Measurements from ENCODE around the gene PRRX2.

Gene PRRX2

DNA sequence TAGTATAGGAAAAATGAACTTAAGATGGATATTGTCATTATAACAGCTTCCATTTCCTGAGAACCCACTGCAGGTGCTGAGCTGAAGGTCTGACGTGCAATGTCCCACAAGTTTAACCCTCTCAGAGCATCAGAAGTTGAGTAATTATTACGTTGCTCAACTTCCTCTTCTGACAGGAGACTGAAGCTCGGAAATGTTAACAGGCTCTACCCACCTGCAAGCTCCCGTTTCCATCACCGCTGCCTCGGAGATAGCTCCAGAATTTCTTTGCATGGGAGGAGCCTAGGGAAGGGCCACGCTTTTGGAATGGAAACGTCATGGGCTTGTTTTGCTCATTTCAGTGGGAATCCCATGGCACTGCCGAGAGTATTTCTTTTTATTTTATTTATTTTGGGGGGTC lies 40.5 kb upstream of the PRRX2 start:
- Histone ChIP-seq H3K27ac (ENCODE audit: insufficient read depth in 1 of 2, low read depth in 1 of 2, low read length in 2 of 2, poor library complexity in 1 of 2, severe bottlenecking in 2 of 2) (peak overlapping the region in 1 of 2 experiments; percentile 79), H3K9me3 (ENCODE audit: control extremely low read depth in 1 of 5, control insufficient read depth in 4 of 5, insufficient read depth in 2 of 5, low read depth in 1 of 5, low read length in 4 of 5) (no peaks in the 10 kb centered on the region), H3K36me3 (ENCODE audit: control insufficient read depth in 4 of 4, insufficient read depth in 4 of 4, low read length in 3 of 4) (peaks cover 0 to 23% (median 4%) of the 10 kb centered on the region in 4 experiments), H3K27me3 (replicated peaks in 2 of 5; ENCODE audit: control insufficient read depth in 4 of 5, insufficient read depth in 5 of 5, low read length in 4 of 5) (peaks cover 0 to 4% (median 3%) of the 10 kb centered on the region in 5 experiments), H3K4me1 (ENCODE audit: control extremely low read depth in 1 of 4, control insufficient read depth in 4 of 4, insufficient read depth in 4 of 4, low read length in 3 of 4) (peaks cover 19 to 56% (median 46%) of the 10 kb centered on the region in 4 experiments), H3K4me3 (ENCODE audit: control insufficient read depth in 1 of 7, extremely low read depth in 1 of 7, insufficient read depth in 4 of 7, low read depth in 2 of 7, low read length in 6 of 7) (peak overlapping the region in 6 of 7 experiments; percentile 66 to 89 (median 85))
- peak; percentile 84 to 96 (median 93) for DNase-seq
- 2% methylated on average over 7 of the region's 9 CpGs for WGBS (ENCODE audit: insufficient coverage)
- POLR2A ChIA-PET, result interaction anchor here (0.9 to 1.4 kb wide), 4 partner anchors 14 to 493 kb away, joined by 3 to 10 read pairs (median 6); no protein-coding TSS in a partner anchor
- CTCF ChIA-PET, result interaction anchor here (0.7 to 7.1 kb wide), 21 partner anchors 8 to 501 kb away, joined by 3 to 76 read pairs (median 5); partner anchors contain the start of gene ASB6

DNA sequence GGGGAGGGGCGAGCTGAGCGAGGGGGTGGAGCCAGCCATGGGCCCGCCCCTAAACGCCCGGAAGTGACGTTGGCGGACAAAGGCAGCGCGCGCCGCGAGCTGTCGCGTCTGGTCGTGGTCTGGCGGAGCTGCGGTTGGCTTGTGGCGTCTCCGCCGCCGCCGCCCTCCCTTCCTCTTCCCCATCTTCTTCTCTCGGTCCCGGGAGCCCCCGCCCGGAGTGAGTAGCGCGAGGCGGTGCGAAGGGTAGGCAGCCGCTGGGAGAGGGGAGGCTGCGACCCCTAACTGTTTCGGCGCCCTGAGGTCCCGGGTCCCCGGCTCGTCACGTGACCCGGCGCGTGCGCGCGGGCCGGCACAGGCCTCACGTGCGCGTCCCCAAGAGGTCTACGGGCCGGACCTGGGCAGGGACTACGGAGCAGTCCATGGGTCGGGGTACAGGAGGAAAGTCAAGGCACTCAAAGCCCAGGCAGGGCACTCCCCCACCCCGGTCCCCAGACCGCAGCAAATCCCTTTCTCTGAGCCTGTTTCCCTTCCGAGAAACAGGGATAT lies 39.3 kb upstream of the PRRX2 start, which contains the start of gene NTMT1:
NTMT1 (plus strand) TSS at position 85 of the 546 bp plus-strand sequence. CDS start 6,541 bp downstream, outside the sequence.
- H3K36me3 ChIP-seq (ENCODE audit: control insufficient read depth in 4 of 4, insufficient read depth in 4 of 4, low read length in 3 of 4), result peaks cover 2 to 34% (median 6%) of the 10 kb centered on the region in 4 experiments
- CTCF ChIA-PET, result interaction anchor here (0.8 to 7.1 kb wide), 8 partner anchors 10 to 488 kb away, joined by 3 to 76 read pairs (median 14); no protein-coding TSS in a partner anchor
- POLR2A ChIA-PET, result interaction anchor here (0.6 to 1.0 kb wide), 7 partner anchors 10 to 1065 kb away, joined by 3 to 6 read pairs (median 4); partner anchors contain the start of gene IER5L
- peaks cover 19 to 45% (median 35%) of the 10 kb centered on the region in 4 experiments for H3K4me1 ChIP-seq (ENCODE audit: control extremely low read depth in 1 of 4, control insufficient read depth in 4 of 4, insufficient read depth in 4 of 4, low read length in 3 of 4)
- H3K9me3 ChIP-seq (ENCODE audit: control extremely low read depth in 1 of 5, control insufficient read depth in 4 of 5, insufficient read depth in 2 of 5, low read depth in 1 of 5, low read length in 4 of 5), result no peaks in the 10 kb centered on the region
- H3K27me3 ChIP-seq (replicated peaks in 2 of 5; ENCODE audit: control insufficient read depth in 4 of 5, insufficient read depth in 5 of 5, low read length in 4 of 5), result no peaks in the 10 kb centered on the region
- peak; percentile 87 to 94 (median 93) for DNase-seq
- WGBS (ENCODE audit: insufficient coverage), result 0% methylated on average over 41 of the region's 55 CpGs
- H3K4me3 ChIP-seq (ENCODE audit: control insufficient read depth in 1 of 7, extremely low read depth in 1 of 7, insufficient read depth in 4 of 7, low read depth in 2 of 7, low read length in 6 of 7), result peak within 1 kb of the TSS; percentile 66 to 89 (median 84)
- peak within 1 kb of the TSS; percentile 61 to 81 for H3K27ac ChIP-seq (ENCODE audit: insufficient read depth in 1 of 2, low read depth in 1 of 2, low read length in 2 of 2, poor library complexity in 1 of 2, severe bottlenecking in 2 of 2)

GRCh38 chr9:129626625-129627284 lies 38.7 kb upstream of the PRRX2 start:
- H3K9me3 ChIP-seq (ENCODE audit: control extremely low read depth in 1 of 5, control insufficient read depth in 4 of 5, insufficient read depth in 2 of 5, low read depth in 1 of 5, low read length in 4 of 5), result no peaks in the 10 kb centered on the region
- peaks cover 19 to 45% (median 35%) of the 10 kb centered on the region in 4 experiments for H3K4me1 ChIP-seq (ENCODE audit: control extremely low read depth in 1 of 4, control insufficient read depth in 4 of 4, insufficient read depth in 4 of 4, low read length in 3 of 4)
- DNase-seq, result peak in 2 of 3 donors; percentile 41 to 52
- peak overlapping the region; percentile 66 to 89 (median 84) for H3K4me3 ChIP-seq (ENCODE audit: control insufficient read depth in 1 of 7, extremely low read depth in 1 of 7, insufficient read depth in 4 of 7, low read depth in 2 of 7, low read length in 6 of 7)
- H3K36me3 ChIP-seq (ENCODE audit: control insufficient read depth in 4 of 4, insufficient read depth in 4 of 4, low read length in 3 of 4), result peaks cover 3 to 40% (median 7%) of the 10 kb centered on the region in 4 experiments
- ChIA-PET POLR2A (interaction anchor here (0.6 to 1.2 kb wide), 2 partner anchors 11 to 1066 kb away, joined by 3 to 4 read pairs; no protein-coding TSS in a partner anchor), CTCF (interaction anchor here (0.8 to 7.1 kb wide), 9 partner anchors 11 to 488 kb away, joined by 3 to 76 read pairs (median 4); no protein-coding TSS in a partner anchor)
- H3K27ac ChIP-seq (ENCODE audit: insufficient read depth in 1 of 2, low read depth in 1 of 2, low read length in 2 of 2, poor library complexity in 1 of 2, severe bottlenecking in 2 of 2), result peak overlapping the region; percentile 61 to 81
- 6% methylated on average over 18 of the region's 20 CpGs for WGBS (ENCODE audit: insufficient coverage)
- no peaks in the 10 kb centered on the region for H3K27me3 ChIP-seq (replicated peaks in 2 of 5; ENCODE audit: control insufficient read depth in 4 of 5, insufficient read depth in 5 of 5, low read length in 4 of 5)

- H3K36me3 ChIP-seq (ENCODE audit: control insufficient read depth in 4 of 4, insufficient read depth in 4 of 4, low read length in 3 of 4), result peaks cover 3 to 49% (median 10%) of the 10 kb centered on the region in 4 experiments
Measured at GRCh38 chr9:129627556-129628440, 37.6 kb upstream of the PRRX2 start.

DNA sequence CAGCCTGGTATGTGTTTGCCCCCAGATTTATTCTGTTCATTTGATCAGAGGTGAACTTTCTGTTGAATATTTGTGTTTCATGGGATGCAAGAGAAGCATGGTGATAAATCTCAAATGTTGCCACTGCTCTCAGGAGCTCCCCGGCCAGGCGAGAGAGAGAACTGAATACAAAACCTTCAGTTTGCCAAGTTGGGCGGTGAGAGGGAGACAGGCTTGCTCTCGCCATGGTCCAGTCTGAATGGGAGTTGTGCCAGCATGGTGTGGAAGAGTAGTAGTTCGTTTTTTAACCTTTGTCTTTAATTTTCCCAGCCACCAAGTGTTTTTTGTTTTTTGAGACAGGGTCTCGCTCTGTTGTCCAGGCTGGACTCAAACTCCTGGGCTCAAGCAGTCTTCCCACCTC lies 36.7 kb upstream of the PRRX2 start:
- POLR2A ChIA-PET, result no interaction called here
- 95% methylated on average over 5 of the region's 6 CpGs for WGBS (ENCODE audit: insufficient coverage)
- Histone ChIP-seq H3K27me3 (replicated peaks in 2 of 5; ENCODE audit: control insufficient read depth in 4 of 5, insufficient read depth in 5 of 5, low read length in 4 of 5) (no peaks in the 10 kb centered on the region), H3K27ac (ENCODE audit: insufficient read depth in 1 of 2, low read depth in 1 of 2, low read length in 2 of 2, poor library complexity in 1 of 2, severe bottlenecking in 2 of 2) (no peak overlapping the region), H3K36me3 (ENCODE audit: control insufficient read depth in 4 of 4, insufficient read depth in 4 of 4, low read length in 3 of 4) (peaks cover 7 to 58% (median 16%) of the 10 kb centered on the region in 4 experiments), H3K4me3 (ENCODE audit: control insufficient read depth in 1 of 7, extremely low read depth in 1 of 7, insufficient read depth in 4 of 7, low read depth in 2 of 7, low read length in 6 of 7) (no peak overlapping the region), H3K9me3 (ENCODE audit: control extremely low read depth in 1 of 5, control insufficient read depth in 4 of 5, insufficient read depth in 2 of 5, low read depth in 1 of 5, low read length in 4 of 5) (no peaks in the 10 kb centered on the region), H3K4me1 (ENCODE audit: control extremely low read depth in 1 of 4, control insufficient read depth in 4 of 4, insufficient read depth in 4 of 4, low read length in 3 of 4) (peaks cover 19 to 45% (median 35%) of the 10 kb centered on the region in 4 experiments)
- CTCF ChIA-PET, result interaction anchor here (0.6 to 1.8 kb wide), 3 partner anchors 11 to 490 kb away, joined by 3 to 9 read pairs (median 4); no protein-coding TSS in a partner anchor
- no peak for DNase-seq

More at GRCh38 chr9:129627556-129628440, 37.6 kb upstream of the PRRX2 start:
- ChIA-PET CTCF (interaction anchor here (0.8 to 1.8 kb wide), 6 partner anchors 10 to 489 kb away, joined by 3 to 9 read pairs (median 3); no protein-coding TSS in a partner anchor), POLR2A (interaction anchor here (1.2 kb wide), 1 partner anchor 9 kb away, joined by 4 read pairs; no protein-coding TSS in a partner anchor)
- no peaks in the 10 kb centered on the region for H3K27me3 ChIP-seq (replicated peaks in 2 of 5; ENCODE audit: control insufficient read depth in 4 of 5, insufficient read depth in 5 of 5, low read length in 4 of 5)
- peak overlapping the region in 4 of 7 experiments; percentile 73 to 89 (median 86) for H3K4me3 ChIP-seq (ENCODE audit: control insufficient read depth in 1 of 7, extremely low read depth in 1 of 7, insufficient read depth in 4 of 7, low read depth in 2 of 7, low read length in 6 of 7)
- 89% methylated on average over 11 of the region's 12 CpGs for WGBS (ENCODE audit: insufficient coverage)
- no peaks in the 10 kb centered on the region for H3K9me3 ChIP-seq (ENCODE audit: control extremely low read depth in 1 of 5, control insufficient read depth in 4 of 5, insufficient read depth in 2 of 5, low read depth in 1 of 5, low read length in 4 of 5)
- peak overlapping the region in 1 of 2 experiments; percentile 81 for H3K27ac ChIP-seq (ENCODE audit: insufficient read depth in 1 of 2, low read depth in 1 of 2, low read length in 2 of 2, poor library complexity in 1 of 2, severe bottlenecking in 2 of 2)
- DNase-seq, result no peak
- H3K4me1 ChIP-seq (ENCODE audit: control extremely low read depth in 1 of 4, control insufficient read depth in 4 of 4, insufficient read depth in 4 of 4, low read length in 3 of 4), result peaks cover 19 to 45% (median 35%) of the 10 kb centered on the region in 4 experiments

DNA sequence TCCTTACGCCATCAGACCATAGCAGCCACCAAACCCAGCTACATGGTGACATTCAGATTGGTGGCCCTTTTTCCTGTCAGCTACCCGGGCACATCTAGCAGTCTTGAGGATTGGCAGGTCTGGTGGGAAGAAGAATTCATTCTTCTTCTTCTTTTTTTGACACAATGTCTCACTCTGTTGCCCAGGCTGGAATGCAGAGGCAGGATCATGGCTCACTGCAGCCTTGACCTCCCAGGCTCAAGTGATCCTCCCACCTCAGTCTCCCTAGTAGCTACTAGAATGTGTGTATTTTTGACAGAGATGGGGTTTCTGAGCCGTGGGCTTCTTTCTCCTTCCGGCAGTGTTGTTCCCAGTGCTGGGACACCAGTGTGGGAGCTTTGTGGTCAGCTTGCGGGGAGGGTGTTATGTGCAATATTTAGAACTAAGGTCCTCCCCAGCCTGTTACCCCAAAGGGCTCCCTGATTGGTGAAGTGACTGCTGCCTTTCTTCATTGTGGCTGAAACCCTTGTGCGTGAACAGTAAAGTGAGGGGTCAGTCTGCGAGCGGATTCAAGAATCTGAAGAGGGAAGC lies 36.1 kb upstream of the PRRX2 start:
- CTCF ChIA-PET, result interaction anchor here (0.6 to 1.8 kb wide), 4 partner anchors 10 to 491 kb away, joined by 3 to 9 read pairs (median 4); no protein-coding TSS in a partner anchor
- WGBS (ENCODE audit: insufficient coverage), result 94% methylated on average over 7 of the region's 8 CpGs
- POLR2A ChIA-PET, result no interaction called here
- no peak for DNase-seq
- no peaks in the 10 kb centered on the region for H3K27me3 ChIP-seq (replicated peaks in 2 of 5; ENCODE audit: control insufficient read depth in 4 of 5, insufficient read depth in 5 of 5, low read length in 4 of 5)
- H3K4me3 ChIP-seq (ENCODE audit: control insufficient read depth in 1 of 7, extremely low read depth in 1 of 7, insufficient read depth in 4 of 7, low read depth in 2 of 7, low read length in 6 of 7), result no peak overlapping the region
- H3K9me3 ChIP-seq (ENCODE audit: control extremely low read depth in 1 of 5, control insufficient read depth in 4 of 5, insufficient read depth in 2 of 5, low read depth in 1 of 5, low read length in 4 of 5), result no peaks in the 10 kb centered on the region
- peaks cover 18 to 40% (median 32%) of the 10 kb centered on the region in 4 experiments for H3K4me1 ChIP-seq (ENCODE audit: control extremely low read depth in 1 of 4, control insufficient read depth in 4 of 4, insufficient read depth in 4 of 4, low read length in 3 of 4)
- peaks cover 7 to 63% (median 20%) of the 10 kb centered on the region in 4 experiments for H3K36me3 ChIP-seq (ENCODE audit: control insufficient read depth in 4 of 4, insufficient read depth in 4 of 4, low read length in 3 of 4)
- H3K27ac ChIP-seq (ENCODE audit: insufficient read depth in 1 of 2, low read depth in 1 of 2, low read length in 2 of 2, poor library complexity in 1 of 2, severe bottlenecking in 2 of 2), result no peak overlapping the region

Measured in common myeloid progenitor, CD34-positive (primary cell).